NT2/D1 (cell line): ENCODE results near the gene CCDC188.

Experiments
- SUZ12 ChIP-seq: IDR thresholded peaks from 2 replicates; pipeline ENCODE4 v1.6.1; 2011; ENCODE audit not compliant: insufficient read length, insufficient read depth; ENCODE audit errors: extremely low read depth
- YY1 ChIP-seq: IDR thresholded peaks from 2 replicates; pipeline ENCODE4 v1.6.1; 2011; ENCODE audit not compliant: insufficient read length, insufficient read depth

- TF ChIP-seq SUZ12 (no peak), YY1 (no peak)
Observed at GRCh38 chr22:20099099-20099711, 51.6 kb downstream of the CCDC188 start.
